HG03060 (cell line): ENCODE data around the gene GABRG3.

ENCODE experiments used
- ATAC-seq: cut with Tn5 transposase; IDR thresholded peaks from one replicate; pipeline ENCODE4 v1.9.1; 2021; ENCODE audit warnings: low read depth, moderate number of reproducible peaks; ENCODE audit not compliant: unreplicated experiment

The GABRG3 gene

DNA sequence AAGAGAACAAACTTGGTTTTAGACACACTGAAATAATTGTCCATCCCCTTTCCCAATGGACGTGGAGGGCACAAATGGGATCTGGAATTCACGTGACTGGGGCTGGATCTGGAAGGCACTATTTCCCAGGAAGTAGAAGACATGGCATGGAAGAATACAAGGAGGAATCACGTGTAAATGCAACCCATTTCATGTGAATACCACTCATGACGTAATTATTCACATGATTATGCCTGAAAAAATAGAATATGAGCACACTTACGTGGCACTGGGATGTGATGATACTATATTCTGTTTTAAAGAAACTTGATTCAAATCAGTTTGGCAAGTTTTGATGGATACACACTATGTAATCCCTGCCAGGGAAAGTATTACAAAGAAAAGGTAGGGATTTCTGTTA lies 477.3 kb downstream of the GABRG3 start:
- no peak for ATAC-seq

DNA sequence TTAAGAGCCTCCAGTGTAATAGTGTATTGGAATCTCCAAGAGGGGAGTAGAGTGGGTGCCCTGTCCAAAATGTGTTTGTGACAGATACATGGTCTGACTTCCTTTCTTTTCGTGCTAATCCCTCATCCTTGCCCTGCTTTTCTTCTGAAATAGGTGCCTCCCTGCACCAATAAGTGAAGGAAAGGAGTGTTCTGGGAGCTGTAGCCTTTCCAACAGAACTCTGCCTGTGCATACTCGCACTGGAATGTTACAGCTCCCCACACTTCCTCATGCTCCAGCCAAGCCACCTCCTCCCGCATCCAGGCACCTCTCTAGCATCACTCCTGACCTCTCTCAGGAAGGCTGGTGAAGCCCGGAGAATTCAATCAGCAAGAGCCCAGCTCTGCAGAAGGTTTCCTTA lies 478.0 kb downstream of the GABRG3 start:
- no peak for ATAC-seq

DNA sequence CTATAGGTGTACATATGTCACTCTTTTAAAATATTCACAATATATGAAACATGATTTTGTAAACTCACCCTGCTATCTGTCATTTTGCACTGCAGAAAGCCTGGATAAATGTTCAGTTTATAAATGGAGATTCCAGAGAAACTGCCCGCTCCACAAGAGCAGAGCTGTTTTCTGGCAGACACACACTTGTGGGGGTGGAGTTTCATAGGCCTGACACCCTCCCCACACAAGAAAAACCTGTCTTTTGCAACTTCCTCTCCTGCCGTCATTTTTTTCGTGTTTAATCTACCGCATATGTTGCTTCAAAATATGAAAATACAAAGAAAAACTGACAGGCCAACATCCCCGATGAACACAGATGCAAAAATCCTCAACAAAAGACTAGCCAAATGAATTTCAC lies 479.0 kb downstream of the GABRG3 start:
- ATAC-seq: no peak

DNA sequence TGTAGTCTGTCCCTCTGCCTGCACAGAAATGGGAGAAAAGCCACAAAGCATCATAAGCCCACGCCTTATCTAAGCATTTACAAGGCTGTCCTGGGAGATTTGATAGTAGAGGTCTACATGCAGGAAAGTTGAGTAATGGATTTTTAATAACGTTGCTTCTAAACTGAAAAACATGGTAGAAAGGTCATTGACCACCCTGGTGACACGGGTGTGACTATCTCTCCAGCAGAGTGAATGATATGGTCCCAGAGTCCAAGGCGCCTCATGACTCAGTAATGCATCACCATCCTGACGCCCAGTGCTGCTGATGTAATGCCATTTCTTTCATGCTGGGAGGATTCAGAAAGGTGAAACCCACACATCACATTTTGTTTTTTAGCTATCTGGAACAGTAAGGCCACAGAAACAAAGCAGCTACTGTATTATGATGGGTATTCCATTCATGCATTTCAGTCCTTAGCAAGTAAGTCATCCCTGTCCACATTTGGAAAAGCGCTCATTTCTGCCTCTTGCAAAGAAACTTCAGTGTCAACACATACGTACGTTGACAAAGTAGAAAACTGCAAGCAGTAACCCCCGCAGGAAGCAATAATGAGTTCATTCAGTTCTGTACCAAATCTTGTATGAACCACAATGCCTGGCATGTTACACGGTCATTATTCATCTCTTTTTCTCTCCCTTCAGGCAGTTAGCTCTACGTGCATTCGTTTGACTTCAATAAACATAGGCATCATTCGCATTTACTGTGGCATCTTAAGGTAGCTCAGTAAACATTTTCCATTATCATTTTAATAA lies 483.5 kb downstream of the GABRG3 start:
- ATAC-seq: no peak

DNA sequence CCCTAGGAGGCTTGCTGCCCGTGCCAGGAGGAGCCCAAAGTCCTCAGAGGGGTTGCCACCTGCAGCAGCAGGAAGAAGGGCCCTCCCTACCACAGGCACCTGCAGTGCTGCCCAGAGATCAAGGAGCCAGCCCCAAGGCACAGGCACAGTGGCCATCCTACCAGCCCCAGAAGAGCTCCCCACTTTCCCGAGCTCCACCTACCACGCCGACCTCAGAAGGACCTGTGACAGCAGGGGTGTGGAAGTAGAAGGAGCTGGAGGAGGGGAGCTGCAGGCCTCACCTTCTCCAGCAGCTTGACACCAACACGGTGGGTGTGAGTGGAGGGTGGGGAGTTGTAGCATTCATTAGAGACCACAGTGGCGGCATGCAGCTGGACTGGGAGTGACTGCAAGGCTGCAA lies 485.8 kb downstream of the GABRG3 start:
- ATAC-seq: no peak

DNA sequence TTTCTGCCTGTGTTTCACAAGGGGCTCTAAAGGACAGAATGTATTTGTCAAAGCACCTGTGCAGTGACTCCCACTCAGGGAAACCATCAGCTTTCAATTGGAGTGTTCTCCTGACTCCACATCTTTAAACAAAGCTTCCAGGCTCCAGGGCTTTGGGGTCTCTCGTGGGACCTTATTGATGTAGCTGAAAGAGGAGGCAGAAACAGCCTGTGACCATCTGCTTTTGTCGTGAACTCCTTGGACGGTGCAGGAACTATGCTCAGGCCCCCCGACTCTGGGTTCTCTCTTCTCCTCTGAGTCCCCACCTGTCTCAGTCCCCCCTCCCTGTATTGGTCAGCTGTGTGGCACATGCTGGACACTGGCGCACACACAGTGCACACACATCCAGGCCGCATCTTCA lies 486.8 kb downstream of the GABRG3 start:
- ATAC-seq: no peak

DNA sequence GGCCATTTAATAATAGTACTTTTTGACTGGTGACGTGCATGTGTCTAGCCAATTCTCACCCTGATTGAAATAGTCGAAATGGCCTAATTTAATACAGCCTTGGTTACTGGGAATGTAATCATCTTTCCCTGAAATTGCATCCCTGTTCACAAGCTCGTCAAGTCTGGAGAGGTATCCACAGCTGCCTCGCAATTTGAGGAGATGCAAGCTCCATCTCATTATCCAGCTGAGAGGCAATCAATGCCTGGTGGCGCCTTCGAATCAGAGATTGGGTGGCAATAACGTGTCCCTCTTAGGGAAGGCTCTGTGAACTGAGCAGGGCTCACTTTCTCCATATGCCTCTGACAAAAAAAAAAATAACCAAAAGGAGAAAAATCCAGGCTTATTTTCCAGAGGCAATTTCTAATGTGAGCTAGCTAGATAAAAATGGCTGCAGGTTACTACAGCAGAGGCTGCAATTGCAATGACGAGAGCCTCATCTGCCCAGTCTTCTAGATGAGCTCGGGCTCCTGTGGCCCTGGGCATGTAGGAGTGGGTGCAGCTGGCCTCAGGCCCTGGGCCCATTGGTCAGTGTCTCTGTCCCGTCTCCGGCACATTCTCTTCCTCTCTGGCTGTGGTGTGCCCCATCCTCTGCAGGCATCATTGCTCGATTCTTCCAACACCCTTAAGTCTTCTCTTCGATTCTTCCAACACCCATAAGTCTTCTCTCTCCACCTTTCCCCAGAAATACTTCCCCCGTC lies 487.5 kb downstream of the GABRG3 start:
- no peak for ATAC-seq

DNA sequence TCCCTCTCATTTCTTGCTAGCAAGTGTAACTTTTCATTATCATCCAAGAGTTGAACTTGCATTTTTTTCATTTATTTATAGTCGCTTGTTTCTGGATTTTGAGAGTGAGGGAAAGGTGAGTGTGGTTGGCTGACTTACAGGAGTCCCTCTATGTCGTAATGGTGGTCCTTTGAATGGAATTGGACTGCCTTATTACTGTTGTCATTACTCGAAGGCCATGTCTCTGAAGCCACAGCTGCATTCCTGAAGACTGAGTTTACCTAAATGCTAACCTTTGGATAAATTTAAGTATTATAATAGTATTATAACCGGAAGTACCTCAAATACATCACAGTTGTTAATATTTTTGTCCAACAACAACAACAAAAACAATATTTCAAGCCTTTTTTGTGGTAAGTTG lies 488.9 kb downstream of the GABRG3 start:
- ATAC-seq: no peak

DNA sequence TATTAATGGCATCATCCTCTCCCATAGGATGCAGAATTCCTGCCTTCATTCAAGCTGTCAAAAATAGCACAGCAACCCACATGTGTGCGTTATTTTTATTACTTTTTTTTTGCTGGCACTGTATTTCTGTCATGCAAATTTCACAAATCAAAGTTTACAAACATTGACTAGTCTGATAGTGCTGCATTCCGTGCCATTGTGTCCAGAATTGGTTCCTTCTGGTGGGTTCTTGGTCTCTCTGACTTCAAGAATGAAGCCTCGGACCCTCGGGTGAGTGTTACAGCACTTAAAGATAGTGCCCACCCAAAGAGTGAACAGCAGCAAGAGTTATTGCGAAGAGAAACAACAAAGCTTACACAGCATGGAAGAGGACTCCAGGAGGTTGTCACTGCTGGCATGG lies 490.2 kb downstream of the GABRG3 start:
- ATAC-seq: no peak

DNA sequence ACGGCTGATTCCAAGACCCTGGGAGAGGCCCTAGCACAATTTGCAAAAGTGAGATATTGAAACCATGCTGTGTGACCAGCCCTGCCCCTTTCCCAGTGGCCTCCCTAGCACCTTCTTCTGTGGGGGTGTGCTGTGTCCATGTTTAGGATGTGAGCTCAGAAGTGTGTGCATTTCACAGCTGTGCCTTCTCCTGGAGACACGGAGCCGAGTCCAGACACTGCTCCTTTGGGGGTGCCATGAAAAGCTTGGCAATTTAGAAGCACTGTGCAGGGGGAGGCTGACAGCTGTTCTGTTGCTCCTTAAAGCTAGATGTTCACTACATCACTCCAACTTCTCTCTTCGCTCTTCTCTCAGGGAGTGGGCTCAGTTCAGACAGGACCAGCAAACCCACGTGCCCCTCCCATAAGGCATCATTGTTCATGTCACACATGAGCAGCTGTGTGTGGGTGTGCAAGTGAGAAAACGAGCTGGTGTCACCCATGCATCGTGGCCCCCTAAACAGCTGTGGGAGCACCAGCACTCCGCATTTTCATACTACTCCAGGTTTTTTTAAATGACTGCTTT lies 492.6 kb downstream of the GABRG3 start:
- ATAC-seq: no peak

DNA sequence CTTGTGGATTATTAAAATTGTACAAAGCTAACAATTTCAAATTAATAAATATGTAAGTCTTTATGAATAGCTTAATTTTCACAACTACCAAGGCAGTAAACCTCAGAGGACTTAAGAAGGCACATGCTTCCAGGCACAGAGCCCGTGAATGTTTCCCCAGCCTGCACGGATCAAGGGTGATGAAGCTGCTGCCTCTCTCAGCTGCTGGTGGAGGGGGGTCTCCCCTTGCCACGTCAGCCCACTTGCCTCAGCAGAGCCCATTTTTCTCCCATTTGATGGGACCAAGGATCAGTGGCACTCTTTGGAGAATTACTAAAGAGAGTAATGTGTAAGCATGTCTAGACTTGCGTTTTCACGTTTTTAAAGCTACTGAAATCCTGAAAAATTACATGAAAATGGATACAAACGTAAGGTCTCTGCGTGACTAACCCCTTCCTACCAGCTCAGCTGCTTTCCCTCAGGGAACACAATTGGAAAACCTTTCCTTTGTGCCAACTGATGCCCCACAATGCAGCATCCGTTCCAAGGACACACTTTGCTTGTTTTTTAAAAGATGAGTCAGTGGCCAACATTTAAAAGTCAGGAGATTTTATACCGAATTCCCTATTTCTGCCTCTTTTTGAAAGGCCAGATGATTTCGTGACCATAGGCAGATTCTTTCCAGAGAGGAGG lies 494.1 kb downstream of the GABRG3 start:
- no peak for ATAC-seq

DNA sequence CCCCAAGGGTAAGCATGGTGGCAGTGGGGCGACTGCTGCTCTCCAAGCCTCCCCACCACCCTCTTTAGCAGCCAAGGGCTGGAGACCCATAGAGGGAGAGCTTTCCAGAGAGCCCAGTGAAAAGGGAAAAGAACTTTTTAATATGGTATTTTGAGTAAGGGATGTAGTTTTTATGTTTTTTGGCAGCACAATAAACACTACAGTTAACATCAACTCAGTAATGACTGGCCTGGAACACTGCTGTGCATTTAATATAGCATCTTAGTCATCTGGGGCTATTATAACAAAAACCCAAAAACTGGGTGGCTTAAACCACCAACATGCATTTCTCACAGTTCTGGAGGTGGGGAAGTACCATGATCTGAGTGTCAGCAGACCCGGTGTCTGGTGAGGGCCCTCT lies 495.8 kb downstream of the GABRG3 start:
- no peak for ATAC-seq

DNA sequence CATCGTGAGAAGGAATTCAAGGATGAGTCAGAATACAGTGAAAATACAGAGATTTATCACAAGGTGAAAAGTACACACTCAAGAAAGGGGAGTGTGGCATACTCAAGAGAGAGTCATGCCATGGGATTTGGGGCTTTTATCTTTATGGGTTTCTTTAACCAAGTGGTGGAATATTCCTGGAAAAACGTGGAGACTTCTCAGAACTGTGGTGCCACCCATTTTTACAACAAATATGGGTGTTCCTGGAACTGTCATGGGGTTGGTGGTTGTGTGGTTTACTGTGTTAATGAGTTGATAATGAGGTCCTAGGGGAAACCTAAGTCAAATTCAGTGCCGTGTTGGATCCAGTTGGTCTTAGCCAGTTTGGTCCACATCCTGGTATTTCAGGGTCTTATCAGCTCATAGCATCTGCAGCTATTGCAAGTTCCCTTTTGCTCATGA lies 497.2 kb downstream of the GABRG3 start:
- ATAC-seq: no peak

DNA sequence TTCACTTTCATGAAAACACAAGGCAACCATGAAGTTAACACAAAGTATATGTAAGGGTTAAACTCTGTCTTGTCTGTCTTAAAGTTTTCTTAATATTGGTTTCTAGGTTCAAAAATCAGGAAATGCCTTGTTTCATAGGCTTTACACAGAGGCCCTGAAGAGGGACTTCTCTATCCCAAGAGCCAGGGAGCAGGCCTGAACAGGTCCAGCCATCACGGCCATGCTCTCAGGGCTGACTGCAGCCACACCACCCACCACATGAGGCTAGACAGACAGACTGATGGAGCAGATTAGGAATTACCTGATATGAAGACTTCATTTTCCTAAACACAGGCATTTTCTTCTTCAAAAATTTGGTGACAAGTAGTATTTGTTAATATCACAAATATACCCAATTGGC lies 502.9 kb downstream of the GABRG3 start:
- ATAC-seq: no peak

DNA sequence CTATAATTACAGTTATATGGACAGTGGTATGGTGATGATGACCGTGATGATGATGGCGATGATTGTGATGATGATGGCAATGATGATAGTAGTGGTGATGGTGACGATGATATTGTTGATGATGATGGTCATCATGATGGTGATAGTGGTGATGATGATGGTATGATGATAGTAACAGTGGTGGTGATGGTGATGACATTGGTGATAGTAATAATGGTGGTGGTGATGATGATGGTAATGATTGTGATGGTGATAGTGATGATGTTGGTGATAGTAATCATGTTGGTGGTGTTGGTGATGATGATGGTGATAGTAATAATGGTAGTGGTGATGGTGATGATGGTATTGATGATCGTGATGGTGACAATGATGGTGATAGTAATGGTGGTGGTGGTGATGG lies 504.4 kb downstream of the GABRG3 start:
- ATAC-seq: no peak

DNA sequence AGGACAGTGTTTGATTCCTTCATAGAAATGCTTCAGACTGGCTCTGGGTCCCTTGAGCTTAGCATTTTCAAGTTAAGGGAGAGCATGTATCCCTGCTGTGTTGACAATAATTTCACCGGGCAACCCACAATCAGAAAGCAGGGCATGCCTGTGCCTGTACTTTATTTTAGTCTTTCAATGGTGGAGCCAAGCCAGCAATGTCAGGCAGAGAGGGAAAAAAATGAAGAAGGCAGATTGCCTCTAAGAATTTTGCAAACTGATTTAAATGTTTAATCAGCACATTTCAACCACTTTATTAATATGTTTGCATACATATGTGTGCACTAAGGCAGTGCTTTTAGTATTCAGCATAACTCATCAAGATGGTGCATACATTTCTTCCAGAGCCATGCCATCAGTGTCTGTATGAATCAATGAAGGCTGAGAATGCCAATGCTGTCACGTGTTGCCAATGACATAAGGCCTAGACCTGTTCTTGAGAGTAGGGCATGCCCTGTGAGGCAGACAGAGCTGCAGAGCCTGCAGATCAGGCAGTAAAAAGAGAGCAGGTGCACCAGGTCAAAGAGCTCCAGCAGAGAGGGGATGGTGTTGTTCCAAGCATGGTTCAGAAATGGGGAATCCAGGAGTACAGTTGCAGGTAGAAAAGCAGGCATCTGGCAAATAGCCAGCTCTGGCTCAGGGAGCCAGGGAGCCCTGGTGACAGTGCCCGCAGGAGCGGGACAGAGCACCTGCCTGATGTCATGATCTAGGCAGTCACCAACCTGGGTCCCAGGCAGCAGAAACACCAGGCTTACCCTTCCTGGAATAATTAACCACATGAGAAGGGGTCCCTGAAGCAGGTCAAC lies 508.5 kb downstream of the GABRG3 start:
- ATAC-seq: no peak

DNA sequence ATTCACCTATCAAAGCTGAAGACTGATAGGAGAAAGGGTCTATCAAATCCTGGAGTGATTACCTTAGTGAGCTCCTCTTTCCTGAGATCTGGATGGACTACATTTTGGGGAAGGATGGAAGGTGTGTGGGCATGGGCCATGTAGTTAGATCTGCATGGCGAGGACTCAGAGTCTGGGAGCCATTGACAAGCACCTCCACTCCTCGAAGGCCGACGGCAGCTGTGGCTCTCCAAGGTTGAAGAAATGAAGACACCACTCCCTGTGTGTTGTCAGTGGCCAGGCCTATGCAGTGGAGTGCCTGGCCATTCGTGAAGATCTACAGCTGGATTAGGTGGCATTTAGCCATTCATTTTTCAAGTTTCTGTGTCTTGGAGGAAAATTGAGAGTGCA lies 509.2 kb downstream of the GABRG3 start:
- ATAC-seq: no peak

DNA sequence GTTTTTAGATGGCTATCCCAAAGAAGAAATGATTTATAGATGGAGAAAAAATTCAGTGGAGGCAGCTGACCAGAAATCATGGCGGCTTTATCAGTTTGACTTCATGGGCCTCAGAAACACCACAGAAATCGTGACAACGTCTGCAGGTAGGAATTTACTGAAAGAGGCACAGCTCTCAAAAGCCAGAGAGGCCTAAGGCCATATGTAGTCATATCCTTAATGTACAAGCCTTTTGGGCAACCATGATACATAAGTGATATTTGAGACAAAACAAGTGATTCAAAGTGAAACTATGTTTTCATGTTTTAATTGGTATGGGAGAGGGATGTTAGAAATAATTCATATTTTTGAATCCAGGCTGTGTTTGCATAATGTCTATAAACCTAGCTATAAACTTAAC lies 509.7 kb downstream of the GABRG3 start:
- ATAC-seq: no peak

DNA sequence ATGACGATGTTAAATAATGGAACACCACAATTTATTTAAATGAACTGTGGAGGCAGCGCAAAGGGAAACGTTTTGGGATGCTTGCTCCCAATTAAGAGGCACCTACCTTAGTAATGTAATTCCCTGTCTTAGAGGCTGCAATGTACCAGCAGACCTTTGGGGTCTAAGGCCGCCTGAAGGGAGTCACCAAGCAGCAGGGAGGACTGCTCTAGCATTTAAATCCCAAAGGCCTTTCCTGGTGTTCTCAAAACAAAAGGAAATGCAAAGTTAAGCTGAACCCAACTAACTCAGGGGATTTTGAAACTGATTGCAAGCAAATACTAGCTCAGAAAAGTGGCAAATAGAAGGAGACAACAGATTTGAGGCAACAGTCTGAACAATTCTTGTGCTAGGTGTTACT lies 510.8 kb downstream of the GABRG3 start:
- no peak for ATAC-seq

DNA sequence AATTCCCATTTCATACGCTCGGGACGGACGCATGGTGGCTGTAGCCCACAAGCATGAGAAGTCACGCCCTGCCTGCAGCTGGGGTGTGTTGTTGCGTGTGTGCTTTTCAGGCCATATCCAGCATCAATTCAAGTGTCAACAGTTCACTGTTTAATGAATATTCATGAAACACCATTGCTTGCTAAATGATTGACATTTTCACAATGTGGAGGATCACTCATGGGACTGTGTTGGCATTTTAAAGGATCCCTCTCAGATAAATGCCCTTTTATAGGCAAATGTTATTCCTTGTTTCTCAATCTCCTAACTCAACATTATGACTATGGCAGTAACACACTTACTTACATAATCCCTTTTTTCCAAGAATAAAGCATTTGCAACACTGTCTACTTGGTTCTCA lies 511.3 kb downstream of the GABRG3 start:
- no peak for ATAC-seq
